ENCODE data around the gene MISP3. TPM values are rescaled to one million over a fixed set of nuclear protein-coding genes. Genes with fewer than 3 reads are reported as not detected.
A peak's percentile ranks its signal among the peaks of the same experiment; 100 is the strongest.

The MISP3 gene
- total RNA-seq, 3 donors from 2014 or later: 4.6 to 6.4 (median 5.0) TPM

DNA sequence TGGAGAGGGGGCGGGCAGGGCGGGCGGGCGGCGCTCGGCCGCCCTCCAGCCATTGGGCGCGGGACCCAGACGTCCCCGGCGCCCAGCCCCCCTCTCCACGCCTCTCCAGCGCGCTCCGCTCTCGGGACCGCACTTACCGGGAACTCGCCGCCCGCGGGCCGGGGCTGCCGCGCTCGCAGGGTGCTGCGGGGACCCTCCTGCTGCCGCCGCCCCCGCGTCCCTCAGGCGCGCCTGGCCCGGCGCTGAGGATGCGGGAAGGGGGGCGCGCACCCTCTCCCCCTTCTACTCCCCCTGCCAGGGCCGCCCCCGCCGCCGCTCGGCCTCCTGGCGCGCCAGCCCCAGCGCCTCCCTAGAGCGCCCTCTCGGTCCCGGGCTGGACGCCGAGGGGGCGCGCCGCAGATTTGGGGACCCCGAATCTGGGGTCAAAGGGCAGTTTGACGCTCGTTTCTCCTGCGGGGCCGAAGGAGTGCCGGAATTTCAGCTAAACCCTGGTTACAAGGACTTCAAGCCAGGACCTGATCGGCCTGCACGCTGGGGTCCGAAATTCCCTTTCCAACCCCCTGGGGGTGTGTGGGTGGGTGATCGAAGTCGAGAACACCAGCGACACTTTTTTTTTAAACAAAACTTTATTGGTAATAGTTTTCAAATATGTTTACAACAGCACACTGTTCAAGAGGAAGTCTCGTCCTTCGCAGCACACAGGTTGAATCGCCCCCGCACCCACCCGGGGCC, 18.7 kb downstream of the MISP3 start:
- H3K4me3 ChIP-seq: peak overlapping the region; percentile 69 to 90 (median 87)
- H3K36me3 ChIP-seq: no peaks in the 10 kb centered on the region
- intact Hi-C loops (cut with DNase I; ENCODE audit: low total_unique reads): no loop called here
- H3K27ac ChIP-seq: peak overlapping the region; percentile 91 to 97
- peaks cover 8 to 11% of the 10 kb centered on the region in 2 donors for H3K9me3 ChIP-seq
- peak in 1 of 2 donors; percentile 49 for DNase-seq (ENCODE audit: low spot score in 2 of 2)
- no peaks in the 10 kb centered on the region for H3K4me1 ChIP-seq
- no peaks in the 10 kb centered on the region for H3K27me3 ChIP-seq
- TF ChIP-seq POLR2AphosphoS5 (IDR thresholded peaks at IDR 0.05): peak in 1 of 3 donors; percentile 63
- TF ChIP-seq POLR2A (IDR thresholded peaks at IDR 0.05): no peak
- TF ChIP-seq, protein P1, sequence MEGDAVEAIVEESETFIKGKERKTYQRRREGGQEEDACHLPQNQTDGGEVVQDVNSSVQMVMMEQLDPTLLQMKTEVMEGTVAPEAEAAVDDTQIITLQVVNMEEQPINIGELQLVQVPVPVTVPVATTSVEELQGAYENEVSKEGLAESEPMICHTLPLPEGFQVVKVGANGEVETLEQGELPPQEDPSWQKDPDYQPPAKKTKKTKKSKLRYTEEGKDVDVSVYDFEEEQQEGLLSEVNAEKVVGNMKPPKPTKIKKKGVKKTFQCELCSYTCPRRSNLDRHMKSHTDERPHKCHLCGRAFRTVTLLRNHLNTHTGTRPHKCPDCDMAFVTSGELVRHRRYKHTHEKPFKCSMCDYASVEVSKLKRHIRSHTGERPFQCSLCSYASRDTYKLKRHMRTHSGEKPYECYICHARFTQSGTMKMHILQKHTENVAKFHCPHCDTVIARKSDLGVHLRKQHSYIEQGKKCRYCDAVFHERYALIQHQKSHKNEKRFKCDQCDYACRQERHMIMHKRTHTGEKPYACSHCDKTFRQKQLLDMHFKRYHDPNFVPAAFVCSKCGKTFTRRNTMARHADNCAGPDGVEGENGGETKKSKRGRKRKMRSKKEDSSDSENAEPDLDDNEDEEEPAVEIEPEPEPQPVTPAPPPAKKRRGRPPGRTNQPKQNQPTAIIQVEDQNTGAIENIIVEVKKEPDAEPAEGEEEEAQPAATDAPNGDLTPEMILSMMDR (IDR thresholded peaks at IDR 0.05): peak in 1 of 3 donors; percentile 10

DNA sequence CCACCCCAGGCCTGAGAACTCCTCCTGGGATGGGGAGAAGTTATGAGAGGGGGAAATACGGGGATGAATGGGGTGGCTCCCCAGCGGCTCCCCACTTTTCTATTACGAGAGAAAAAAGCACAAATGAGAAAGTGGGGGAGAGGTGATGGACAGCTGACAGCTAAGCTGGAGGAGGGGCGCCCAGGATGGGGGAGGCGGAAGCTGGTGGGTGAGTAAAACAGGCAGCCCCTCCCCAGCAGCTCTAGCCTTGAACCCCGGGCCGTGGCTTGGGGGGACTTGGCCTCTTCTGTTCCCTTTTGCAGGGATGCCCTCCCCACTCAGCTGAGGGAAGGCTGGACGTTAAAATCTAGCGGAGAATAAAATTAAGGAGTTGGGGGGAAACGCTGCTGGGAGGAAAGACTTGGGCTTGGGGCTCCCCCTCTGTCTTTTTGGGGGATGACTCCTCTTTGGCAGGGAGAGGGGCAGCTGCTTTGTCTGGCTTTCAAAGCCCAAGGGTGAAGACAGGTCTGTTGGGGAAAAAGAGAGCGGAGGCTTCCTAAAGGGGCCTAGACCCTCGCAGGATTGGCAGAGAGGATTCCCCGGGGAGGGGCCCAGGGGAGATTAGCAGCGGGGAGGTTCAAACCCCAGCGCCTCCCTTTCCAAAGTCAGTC, 19.4 kb downstream of the MISP3 start:
- Histone ChIP-seq H3K4me3 (peak overlapping the region; percentile 69 to 90 (median 87)), H3K27me3 (no peaks in the 10 kb centered on the region), H3K4me1 (no peaks in the 10 kb centered on the region), H3K27ac (peak overlapping the region; percentile 91 to 97), H3K36me3 (no peaks in the 10 kb centered on the region), H3K9me3 (peaks cover 8 to 11% of the 10 kb centered on the region in 2 donors)
- intact Hi-C loops (cut with DNase I; ENCODE audit: low total_unique reads): no loop called here
- no peak for DNase-seq (ENCODE audit: low spot score in 2 of 2)
- TF ChIP-seq, protein P1 (IDR thresholded peaks at IDR 0.05): no peak

DNA sequence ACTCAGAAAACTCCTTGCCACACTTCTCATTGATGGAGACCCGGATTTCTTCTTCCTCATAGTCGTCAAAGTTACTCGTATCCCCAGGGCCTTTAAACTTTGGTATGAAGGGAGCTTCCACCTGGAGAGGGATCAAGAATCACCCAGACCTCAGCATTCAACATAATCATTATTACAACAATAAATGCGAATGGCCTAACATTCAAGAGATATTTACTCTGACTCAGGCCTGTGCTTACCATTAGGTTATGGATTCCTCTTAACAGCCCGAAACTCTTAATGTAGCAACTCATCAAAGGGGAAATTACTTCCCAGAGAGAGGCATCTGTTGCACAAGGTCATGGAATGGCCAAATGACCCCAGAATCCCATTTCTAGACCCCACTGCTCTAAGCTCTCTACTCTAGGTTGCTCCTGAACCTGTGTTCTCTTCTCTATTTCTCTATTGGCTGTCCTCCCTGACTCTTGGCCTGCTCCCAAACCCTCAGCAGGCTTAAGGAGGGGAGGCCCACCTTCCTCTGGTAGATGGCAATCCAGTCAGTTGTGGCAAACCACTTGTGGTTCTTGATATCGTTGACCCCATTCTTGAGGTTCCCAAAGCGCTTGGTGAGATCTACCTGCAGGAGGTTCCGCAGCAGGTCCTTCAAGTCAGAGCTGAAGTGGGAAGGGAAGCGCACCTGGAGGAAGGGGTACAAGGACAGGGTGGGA, 20.7 kb downstream of the MISP3 start:
- Histone ChIP-seq H3K4me1 (no peaks in the 10 kb centered on the region), H3K27ac (no peak overlapping the region), H3K36me3 (no peaks in the 10 kb centered on the region), H3K9me3 (peaks cover 8 to 11% of the 10 kb centered on the region in 2 donors), H3K4me3 (no peak overlapping the region), H3K27me3 (no peaks in the 10 kb centered on the region)
- DNase-seq (ENCODE audit: low spot score in 2 of 2): no peak
- TF ChIP-seq POLR2A (IDR thresholded peaks at IDR 0.05) (no peak), POLR2AphosphoS5 (IDR thresholded peaks at IDR 0.05) (no peak)
- TF ChIP-seq, protein P1 (IDR thresholded peaks at IDR 0.05): no peak
- intact Hi-C loops (cut with DNase I; ENCODE audit: low total_unique reads): no loop called here

GRCh38 chr19:14094854-14095253, 22.3 kb downstream of the MISP3 start:
- Histone ChIP-seq H3K9me3 (peaks cover 8 to 11% of the 10 kb centered on the region in 2 donors), H3K27me3 (no peaks in the 10 kb centered on the region), H3K27ac (no peak overlapping the region), H3K4me3 (no peak overlapping the region), H3K36me3 (no peaks in the 10 kb centered on the region), H3K4me1 (no peaks in the 10 kb centered on the region)
- intact Hi-C loops (cut with DNase I; ENCODE audit: low total_unique reads): no loop called here
- DNase-seq (ENCODE audit: low spot score in 2 of 2): no peak
- TF ChIP-seq, protein P1 (IDR thresholded peaks at IDR 0.05): no peak
- TF ChIP-seq POLR2A (IDR thresholded peaks at IDR 0.05) (no peak), POLR2AphosphoS5 (IDR thresholded peaks at IDR 0.05) (no peak)
